GM12892 (cell line): ENCODE results near the gene OPCML.

Experiments
- POLR2A ChIP-seq: IDR thresholded peaks from 2 replicates; pipeline ENCODE4 v1.6.1; 2011; ENCODE audit warnings: low read depth, low read length, control low read depth
- POLR2AphosphoS5 ChIP-seq: IDR thresholded peaks from 2 replicates; pipeline ENCODE4 v1.6.1; 2011; ENCODE audit warnings: low read depth, low read length, control low read depth
- TAF1 ChIP-seq: IDR thresholded peaks from 2 replicates; pipeline ENCODE4 v1.6.1; 2011; ENCODE audit warnings: low read depth, mild to moderate bottlenecking, control low read depth, low read length, borderline replicate concordance

- TF ChIP-seq POLR2AphosphoS5 = no peak
- TF ChIP-seq TAF1 = no peak
- no peak for TF ChIP-seq POLR2A
Measured at GRCh38 chr11:132621976-132622580, 910.2 kb downstream of the OPCML start.
